Lower lobe of right lung (tissue), 2 donors: Measurements from ENCODE around the gene SLC6A6. TPM values are rescaled to one million over a fixed set of nuclear protein-coding genes. Genes with fewer than 3 reads are reported as not detected.
"Not testable (repeated sequence)": the region's sequence is repeated elsewhere in the genome, so short reads cannot be mapped to it uniquely, and the experiment has no call there.

Experiments used
- ATAC-seq, 2 donors: fragments of 200-7000 bp; cut with Tn5 transposase; one replicate each; pipeline ENCODE4 v1.9.1; 2020 to 2022; ENCODE audit warnings: mild to moderate bottlenecking in 2 of 2, moderate library complexity in 2 of 2
- DNase-seq: peaks from one replicate; pipeline ENCODE4 v3.0.0-alpha.2; 2020
- H3K27ac ChIP-seq: fragments of 200-600 bp; one replicate; pipeline ENCODE4 v1.8.0; 2022
- H3K27me3 ChIP-seq: fragments of 200-600 bp; one replicate; pipeline ENCODE4 v1.8.0; 2022; ENCODE audit warnings: low read depth
- H3K36me3 ChIP-seq: fragments of 200-600 bp; one replicate; pipeline ENCODE4 v1.8.0; 2022; ENCODE audit warnings: mild to moderate bottlenecking
- H3K4me1 ChIP-seq: fragments of 200-600 bp; one replicate; pipeline ENCODE4 v1.8.0; 2022
- H3K4me3 ChIP-seq: fragments of 200-600 bp; one replicate; pipeline ENCODE4 v1.8.0; 2022; ENCODE audit warnings: mild to moderate bottlenecking
- H3K9me3 ChIP-seq: fragments of 200-600 bp; one replicate; pipeline ENCODE4 v1.8.0; 2022
- CTCF ChIP-seq: fragments of 200-600 bp; IDR thresholded peaks from one replicate; pipeline ENCODE4 v1.8.0; 2022; ENCODE audit warnings: antibody characterized with exemption, mild to moderate bottlenecking
- intact Hi-C: fragments of 100-400 bp; cut with DNase I; formaldehyde crosslinking; loops from one replicate; pipeline ENCODE4 v1.11.0; 2022
- total RNA-seq: library from RNA; stranded (reverse); fragmentation: NEBNext Ultra II Directional; extraction: Animal tissue kit (Norgen Biotek cat#: 25700); gene quantifications from one replicate; pipeline ENCODE4 v1.2.1, GENCODE V29; 2021
- donor health status: DM: no; HTN: yes; CAD: no; lungs with severe emphysema.

The SLC6A6 gene
- total RNA-seq, 1 donor from 2014 or later, result 84.0 TPM

GRCh38 chr3:14436954-14437281 is 34.5 kb downstream of the SLC6A6 start:
- DNase-seq (no peak), ATAC-seq (no peak)
- Histone ChIP-seq H3K9me3 (no peaks in the 10 kb centered on the region), H3K4me1 (peaks cover 99% of the 10 kb centered on the region), H3K27me3 (no peaks in the 10 kb centered on the region), H3K4me3 (no peak overlapping the region), H3K36me3 (no peaks in the 10 kb centered on the region), H3K27ac (peak overlapping the region; percentile 91)
- intact Hi-C loops, result no loop called here
- no peak for TF ChIP-seq CTCF

DNA sequence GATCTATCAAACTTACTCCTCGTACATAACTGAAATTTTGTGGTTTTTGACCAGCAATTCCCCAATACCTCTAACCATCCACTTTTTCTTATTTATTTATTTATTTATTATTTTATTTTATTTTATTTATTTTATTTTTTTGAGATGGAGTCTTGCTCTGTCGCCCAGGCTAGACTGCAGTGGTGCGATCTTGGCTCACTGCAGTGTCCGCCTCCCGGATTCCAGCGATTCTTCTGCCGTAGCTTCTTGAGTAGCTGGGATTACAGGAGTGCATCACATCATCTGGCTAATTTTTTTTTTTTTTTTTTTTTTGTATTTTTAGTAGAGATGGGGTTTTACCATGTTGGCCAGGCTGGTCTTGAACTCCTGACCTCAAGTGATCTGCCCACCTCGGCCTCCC is 35.3 kb downstream of the SLC6A6 start:
- H3K9me3 ChIP-seq, H3K27ac ChIP-seq, DNase-seq, H3K27me3 ChIP-seq, H3K4me3 ChIP-seq, intact Hi-C loops, H3K36me3 ChIP-seq, ATAC-seq: not testable (repeated sequence)
- H3K4me1 ChIP-seq, result peaks cover 98% of the 10 kb centered on the region

GRCh38 chr3:14438262-14438661 is 35.9 kb downstream of the SLC6A6 start:
- peaks cover 92% of the 10 kb centered on the region for H3K4me1 ChIP-seq
- no peak for TF ChIP-seq CTCF

GRCh38 chr3:14438929-14439328 is 36.5 kb downstream of the SLC6A6 start:
- DNase-seq (no peak), ATAC-seq (no peak)
- Histone ChIP-seq H3K27me3 (no peaks in the 10 kb centered on the region), H3K4me3 (peak overlapping the region; percentile 6), H3K27ac (peak overlapping the region; percentile 29), H3K36me3 (peaks cover 8% of the 10 kb centered on the region), H3K4me1 (peaks cover 86% of the 10 kb centered on the region), H3K9me3 (no peaks in the 10 kb centered on the region)
- TF ChIP-seq CTCF, result no peak
- intact Hi-C loops, result no loop called here

More at GRCh38 chr3:14438262-14438661, 35.9 kb downstream of the SLC6A6 start:
- DNase-seq (no peak), ATAC-seq (no peak)
- H3K27me3 ChIP-seq, result no peaks in the 10 kb centered on the region
- intact Hi-C loops, result no loop called here
- H3K27ac ChIP-seq, result peak overlapping the region; percentile 29
- H3K36me3 ChIP-seq, result peaks cover under 1% of the 10 kb centered on the region
- H3K9me3 ChIP-seq, result no peaks in the 10 kb centered on the region
- H3K4me3 ChIP-seq, result no peak overlapping the region

DNA sequence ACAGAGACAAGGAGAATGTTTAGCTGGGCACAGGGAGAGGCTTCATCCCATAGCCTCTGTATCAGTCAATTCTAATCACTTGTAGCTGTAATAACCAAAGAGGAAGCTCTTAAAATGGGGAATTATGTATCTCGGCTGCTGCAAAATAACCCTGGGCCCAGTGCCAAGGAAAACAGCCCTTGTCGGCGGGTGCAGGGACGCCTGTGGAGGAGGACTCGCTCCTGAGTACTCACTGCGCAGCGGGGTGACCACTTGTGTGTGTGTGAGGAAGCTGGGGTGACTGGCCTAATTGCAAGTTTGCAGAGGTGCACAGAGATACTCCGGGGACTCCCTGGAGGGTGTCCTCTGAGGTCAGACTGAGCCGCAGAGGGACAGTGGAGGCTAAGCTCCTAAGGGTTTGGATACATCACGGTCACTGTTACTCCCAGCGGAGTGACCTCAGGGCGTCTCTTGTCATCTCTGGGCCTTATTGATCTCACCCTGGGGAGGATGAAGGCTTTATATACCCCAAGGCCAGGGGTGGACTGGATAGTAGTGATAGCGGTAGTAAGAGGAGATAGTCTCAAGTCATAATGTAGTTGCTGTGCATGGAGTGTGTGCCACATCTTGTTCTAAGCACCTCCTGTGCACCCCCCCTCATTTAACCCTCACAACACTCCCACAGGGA is 37.2 kb downstream of the SLC6A6 start:
- peak overlapping the region; percentile 29 for H3K27ac ChIP-seq
- intact Hi-C loops, result no loop called here
- no peaks in the 10 kb centered on the region for H3K9me3 ChIP-seq
- H3K36me3 ChIP-seq, result peaks cover 15% of the 10 kb centered on the region
- ATAC-seq (peak; percentile 64 to 65), DNase-seq (peak; percentile 88)
- no peak for TF ChIP-seq CTCF
- peaks cover 79% of the 10 kb centered on the region for H3K4me1 ChIP-seq
- peak overlapping the region; percentile 6 for H3K4me3 ChIP-seq
- no peaks in the 10 kb centered on the region for H3K27me3 ChIP-seq

GRCh38 chr3:14440168-14440518 is 37.7 kb downstream of the SLC6A6 start:
- Histone ChIP-seq H3K4me3 (no peak overlapping the region), H3K27ac (peak overlapping the region; percentile 29), H3K9me3 (no peaks in the 10 kb centered on the region), H3K36me3 (peaks cover 18% of the 10 kb centered on the region), H3K4me1 (peaks cover 74% of the 10 kb centered on the region), H3K27me3 (no peaks in the 10 kb centered on the region)
- intact Hi-C loops, result no loop called here
- DNase-seq, result no peak
- TF ChIP-seq CTCF, result no peak
- ATAC-seq, result no peak
